ENCODE results near the gene SORCS2.

SORCS2 gene

DNA sequence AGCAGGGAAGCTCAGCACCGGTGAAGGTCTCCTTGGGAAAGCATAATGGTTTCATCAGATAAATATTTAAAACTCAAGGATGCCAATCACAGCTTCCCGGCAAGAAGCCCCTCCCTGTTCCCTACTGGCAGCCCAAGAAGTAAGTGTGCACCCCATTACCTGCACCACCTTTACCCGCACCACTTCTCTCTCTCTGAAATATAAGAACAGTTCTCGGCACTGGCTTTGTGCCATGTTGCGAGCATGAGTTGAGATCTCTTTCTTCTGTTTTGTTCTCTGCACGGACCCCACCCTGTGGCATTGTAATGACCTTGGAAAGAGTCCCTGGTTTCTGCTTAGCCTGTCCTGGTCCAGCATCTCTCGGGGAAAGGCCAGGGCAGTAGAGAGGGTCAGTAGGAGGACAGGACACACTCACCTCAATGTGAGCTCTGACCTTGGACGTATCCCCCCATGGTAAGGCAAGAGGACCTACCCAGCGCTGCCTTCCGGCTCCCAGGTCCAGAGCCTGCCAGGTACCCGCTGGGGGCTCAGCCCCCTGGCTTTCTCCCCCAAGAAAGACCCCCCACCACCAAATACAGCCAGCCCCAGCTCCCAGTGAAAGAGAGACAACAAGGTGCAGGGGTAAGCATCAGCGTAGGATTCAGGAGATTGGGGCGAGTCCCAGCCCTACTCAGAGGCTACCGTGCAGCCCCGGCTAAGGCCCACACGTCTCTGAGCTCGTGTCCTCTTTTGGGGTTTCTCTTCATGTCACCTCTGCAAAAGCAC, 161.7 kb downstream of the SORCS2 start:
- in situ Hi-C loops (cut with HindIII; ENCODE audit: low pct_ligation_motif_present, low sequenced_read_pairs): no loop called here
- Histone ChIP-seq H3K27ac (no peak overlapping the region), H3K4me3 (ENCODE audit: low read depth, low read length) (no peak overlapping the region), H3K27me3 (replicated peaks) (peaks cover 6% of the 10 kb centered on the region), H3K36me3 (replicated peaks) (no peaks in the 10 kb centered on the region)
- DNase-seq: no peak
- TF ChIP-seq, protein P1, sequence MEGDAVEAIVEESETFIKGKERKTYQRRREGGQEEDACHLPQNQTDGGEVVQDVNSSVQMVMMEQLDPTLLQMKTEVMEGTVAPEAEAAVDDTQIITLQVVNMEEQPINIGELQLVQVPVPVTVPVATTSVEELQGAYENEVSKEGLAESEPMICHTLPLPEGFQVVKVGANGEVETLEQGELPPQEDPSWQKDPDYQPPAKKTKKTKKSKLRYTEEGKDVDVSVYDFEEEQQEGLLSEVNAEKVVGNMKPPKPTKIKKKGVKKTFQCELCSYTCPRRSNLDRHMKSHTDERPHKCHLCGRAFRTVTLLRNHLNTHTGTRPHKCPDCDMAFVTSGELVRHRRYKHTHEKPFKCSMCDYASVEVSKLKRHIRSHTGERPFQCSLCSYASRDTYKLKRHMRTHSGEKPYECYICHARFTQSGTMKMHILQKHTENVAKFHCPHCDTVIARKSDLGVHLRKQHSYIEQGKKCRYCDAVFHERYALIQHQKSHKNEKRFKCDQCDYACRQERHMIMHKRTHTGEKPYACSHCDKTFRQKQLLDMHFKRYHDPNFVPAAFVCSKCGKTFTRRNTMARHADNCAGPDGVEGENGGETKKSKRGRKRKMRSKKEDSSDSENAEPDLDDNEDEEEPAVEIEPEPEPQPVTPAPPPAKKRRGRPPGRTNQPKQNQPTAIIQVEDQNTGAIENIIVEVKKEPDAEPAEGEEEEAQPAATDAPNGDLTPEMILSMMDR (IDR thresholded peaks at IDR 0.05; ENCODE audit: low read depth, low read length, missing control alignments): no peak

DNA sequence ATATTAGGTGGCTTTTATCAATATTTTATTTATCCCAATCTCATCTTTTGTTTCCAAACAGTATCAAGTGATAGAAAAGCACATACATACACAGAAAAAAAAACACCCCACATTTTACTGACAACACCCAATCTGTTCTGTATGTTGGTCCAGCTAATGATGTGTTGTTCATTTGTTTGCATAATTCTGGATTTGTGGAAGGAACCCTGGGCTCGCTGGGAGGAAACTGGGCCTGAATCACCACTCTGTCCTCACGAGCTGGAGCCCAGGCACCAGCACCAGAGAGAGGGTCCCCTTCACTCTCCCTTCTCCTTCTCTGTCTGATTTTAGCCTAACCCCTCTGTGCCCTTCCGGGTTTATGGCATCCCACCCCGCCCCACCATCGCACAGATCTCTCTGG, 162.6 kb downstream of the SORCS2 start:
- Histone ChIP-seq H3K36me3 (replicated peaks) (no peaks in the 10 kb centered on the region), H3K4me3 (ENCODE audit: low read depth, low read length) (no peak overlapping the region), H3K27me3 (replicated peaks) (peaks cover 6% of the 10 kb centered on the region), H3K27ac (no peak overlapping the region)
- TF ChIP-seq, protein P1 (IDR thresholded peaks at IDR 0.05; ENCODE audit: low read depth, low read length, missing control alignments): no peak
- DNase-seq: no peak
- in situ Hi-C loops (cut with HindIII; ENCODE audit: low pct_ligation_motif_present, low sequenced_read_pairs): no loop called here

DNA sequence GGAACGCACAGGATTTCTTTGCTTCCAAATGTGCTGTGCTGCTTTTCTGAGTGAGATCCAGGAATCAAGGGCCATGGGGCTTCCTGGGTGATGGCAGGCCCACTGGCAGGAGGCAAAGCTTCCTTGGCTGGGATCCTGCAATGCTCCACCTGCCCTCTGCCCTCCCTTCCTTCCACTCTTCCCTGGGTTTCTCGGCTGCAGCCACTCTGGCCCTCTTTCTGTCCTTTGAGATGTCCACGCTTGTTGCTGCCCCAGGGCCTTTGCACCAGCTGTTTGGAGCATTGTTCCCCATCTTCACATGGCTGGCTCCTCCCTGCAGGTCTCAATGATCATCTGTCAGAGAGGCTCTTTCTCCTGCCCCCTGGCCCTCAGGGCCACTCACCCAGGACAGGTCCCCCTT, 163.5 kb downstream of the SORCS2 start:
- Histone ChIP-seq H3K27ac (no peak overlapping the region), H3K4me3 (ENCODE audit: low read depth, low read length) (no peak overlapping the region), H3K27me3 (replicated peaks) (peaks cover 6% of the 10 kb centered on the region), H3K36me3 (replicated peaks) (no peaks in the 10 kb centered on the region)
- TF ChIP-seq, protein P1 (IDR thresholded peaks at IDR 0.05; ENCODE audit: low read depth, low read length, missing control alignments): no peak
- in situ Hi-C loops (cut with HindIII; ENCODE audit: low pct_ligation_motif_present, low sequenced_read_pairs): no loop called here
- no peak for DNase-seq

DNA sequence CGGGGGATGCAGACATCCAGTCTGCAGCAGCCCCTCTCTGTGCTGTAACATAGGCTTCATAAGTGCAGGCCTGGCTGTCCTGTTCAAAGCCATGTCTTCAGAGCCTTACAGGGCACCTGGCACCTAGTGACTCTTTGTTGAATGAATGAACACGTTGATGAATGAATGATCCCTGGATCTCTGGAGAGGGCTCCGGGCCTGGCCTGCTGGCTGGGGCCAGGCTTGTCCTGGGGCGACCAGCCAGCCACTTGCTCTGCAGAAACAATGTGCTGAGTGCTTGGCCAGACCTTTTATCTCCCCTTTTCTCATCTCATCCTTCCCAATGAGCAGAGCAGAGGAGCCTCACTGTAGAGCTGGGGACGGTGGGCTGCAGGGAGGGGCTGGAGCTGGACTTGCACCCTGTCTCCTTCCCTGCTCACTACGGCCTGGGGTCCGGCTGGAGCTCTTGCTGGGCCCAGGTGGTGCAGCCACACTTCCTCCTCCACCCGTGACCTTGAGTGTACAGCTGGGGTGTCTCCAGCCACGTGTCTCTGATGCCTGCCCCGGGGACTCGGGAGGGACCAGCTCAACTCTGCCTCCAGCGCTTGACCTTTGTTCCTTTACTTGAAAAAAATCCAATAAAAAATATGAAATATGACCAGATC, 164.5 kb downstream of the SORCS2 start:
- H3K36me3 ChIP-seq (replicated peaks): no peaks in the 10 kb centered on the region
- H3K4me3 ChIP-seq (ENCODE audit: low read depth, low read length): no peak overlapping the region
- H3K27me3 ChIP-seq (replicated peaks): peaks cover 5% of the 10 kb centered on the region
- no peak for DNase-seq
- no peak overlapping the region for H3K27ac ChIP-seq
- TF ChIP-seq, protein P1 (IDR thresholded peaks at IDR 0.05; ENCODE audit: low read depth, low read length, missing control alignments): no peak
- in situ Hi-C loops (cut with HindIII; ENCODE audit: low pct_ligation_motif_present, low sequenced_read_pairs): no loop called here

DNA sequence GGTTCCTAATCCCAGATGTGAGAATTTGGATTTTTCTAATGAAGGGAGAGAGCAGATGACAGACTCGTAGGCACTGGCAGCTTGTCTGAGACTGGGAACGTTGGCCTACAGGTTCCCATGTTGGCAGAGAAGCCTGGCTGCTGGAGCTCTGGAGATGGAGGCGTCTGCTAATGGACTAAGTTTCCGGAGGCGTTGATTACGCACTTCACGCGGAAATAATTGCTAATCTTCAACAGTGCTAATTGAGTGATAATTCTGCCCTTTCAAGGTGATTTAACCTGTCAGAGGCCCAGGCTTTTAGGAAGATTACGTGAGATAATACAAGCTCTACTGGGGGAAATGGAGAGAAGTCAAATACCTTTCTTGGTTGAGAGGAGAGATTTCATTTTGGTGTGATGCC, 165.0 kb downstream of the SORCS2 start:
- H3K27ac ChIP-seq: no peak overlapping the region
- in situ Hi-C loops (cut with HindIII; ENCODE audit: low pct_ligation_motif_present, low sequenced_read_pairs): no loop called here

More for the DNA sequence above, 165.0 kb downstream of the SORCS2 start:
- peaks cover under 1% of the 10 kb centered on the region for H3K27me3 ChIP-seq (replicated peaks)
- TF ChIP-seq, protein P1 (IDR thresholded peaks at IDR 0.05; ENCODE audit: low read depth, low read length, missing control alignments): no peak
- no peak overlapping the region for H3K4me3 ChIP-seq (ENCODE audit: low read depth, low read length)
- DNase-seq: no peak
- no peaks in the 10 kb centered on the region for H3K36me3 ChIP-seq (replicated peaks)

All from brain microvascular endothelial cell (primary cell).